HepG2 (cell line): ENCODE data around the gene ZDHHC7. TPM values are rescaled to one million over a fixed set of nuclear protein-coding genes. Genes with fewer than 3 reads are reported as not detected.

ENCODE experiments used
- CCDC6 ChIP-seq: sonication (generic); formaldehyde crosslinking; IDR thresholded peaks from 2 replicates; pipeline ENCODE4 v1.8.1; 2022; ENCODE audit warnings: mild to moderate bottlenecking, missing genetic modification reagents, moderate library complexity
- ELF3 ChIP-seq: IDR thresholded peaks from 2 replicates; pipeline ENCODE4 v1.6.1; 2016; ENCODE audit warnings: missing genetic modification reagents, missing compliant biosample characterization
- FIP1L1 ChIP-seq: fragments of 200-400 bp; formaldehyde crosslinking; IDR thresholded peaks from 2 replicates; pipeline ENCODE4 v1.6.1; 2018; ENCODE audit warnings: low read depth, mild to moderate bottlenecking, low read length, moderate library complexity, borderline replicate concordance; ENCODE audit not compliant: insufficient read depth
- FOXO1 ChIP-seq: sonication (generic); formaldehyde crosslinking; IDR thresholded peaks from 2 replicates; pipeline ENCODE4 v1.4.0; 2020; ENCODE audit warnings: missing genetic modification reagents
- HIVEP1 ChIP-seq: sonication (generic); formaldehyde crosslinking; IDR thresholded peaks from 2 replicates; pipeline ENCODE4 v1.4.0; 2020; ENCODE audit warnings: mild to moderate bottlenecking, missing genetic modification reagents
- HOXA5 ChIP-seq: sonication (generic); formaldehyde crosslinking; IDR thresholded peaks from 2 replicates; pipeline ENCODE4 v1.4.0; 2020; ENCODE audit warnings: missing genetic modification reagents
- KDM2A ChIP-seq: sonication (generic); formaldehyde crosslinking; IDR thresholded peaks from 2 replicates; pipeline ENCODE4 v1.4.0; 2020; ENCODE audit warnings: low read depth, missing genetic modification reagents, borderline replicate concordance
- KDM6A ChIP-seq: IDR thresholded peaks from 2 replicates; pipeline ENCODE4 v1.6.1; 2016; ENCODE audit warnings: low read depth
- NRL ChIP-seq: sonication (generic); formaldehyde crosslinking; IDR thresholded peaks from 2 replicates; pipeline ENCODE4 v1.5.0; 2020; ENCODE audit warnings: missing genetic modification reagents, mild to moderate bottlenecking, moderate library complexity, borderline replicate concordance
- PAWR ChIP-seq: sonication (generic); formaldehyde crosslinking; IDR thresholded peaks from 2 replicates; pipeline ENCODE4 v1.4.0; 2020; ENCODE audit warnings: missing genetic modification reagents, mild to moderate bottlenecking, borderline replicate concordance
- PTBP1 ChIP-seq: fragments of 200-400 bp; formaldehyde crosslinking; IDR thresholded peaks from 2 replicates; pipeline ENCODE4 v1.6.1; 2018; ENCODE audit warnings: low read length, low read depth; ENCODE audit not compliant: poor library complexity, severe bottlenecking
- RFX5 ChIP-seq: IDR thresholded peaks from 2 replicates; pipeline ENCODE4 v1.6.1; 2011; ENCODE audit warnings: low read depth, low read length, improper control_type of control experiment
- SMC3 ChIP-seq: IDR thresholded peaks from 2 replicates; pipeline ENCODE4 v1.6.1; 2011; ENCODE audit warnings: low read length, improper control_type of control experiment
- SP5 ChIP-seq: IDR thresholded peaks from 2 replicates; pipeline ENCODE4 v1.6.1; 2016; ENCODE audit warnings: low read depth, borderline replicate concordance
- STAG1 ChIP-seq: sonication (generic); formaldehyde crosslinking; IDR thresholded peaks from 2 replicates; pipeline ENCODE4 v1.4.0; 2020; ENCODE audit warnings: missing genetic modification reagents
- TMF1 ChIP-seq: sonication (generic); formaldehyde crosslinking; IDR thresholded peaks from 2 replicates; pipeline ENCODE4 v1.8.1; 2022; ENCODE audit warnings: low read depth, missing genetic modification reagents
- ZNF143 ChIP-seq: sonication (generic); formaldehyde crosslinking; IDR thresholded peaks from 2 replicates; pipeline ENCODE4 v1.4.0; 2020; ENCODE audit warnings: missing genetic modification reagents
- ZNF30 ChIP-seq: sonication (generic); formaldehyde crosslinking; IDR thresholded peaks from 2 replicates; pipeline ENCODE4 v1.5.0; 2020; ENCODE audit warnings: mild to moderate bottlenecking, missing genetic modification reagents
- ZNF367 ChIP-seq: sonication (generic); formaldehyde crosslinking; IDR thresholded peaks from 2 replicates; pipeline ENCODE4 v1.4.0; 2020; ENCODE audit warnings: missing genetic modification reagents, borderline replicate concordance
- ZSCAN22 ChIP-seq: sonication (generic); formaldehyde crosslinking; IDR thresholded peaks from 2 replicates; pipeline ENCODE4 v1.4.0; 2020; ENCODE audit warnings: mild to moderate bottlenecking, missing genetic modification reagents
- polyA plus RNA-seq, 8 experiments: library from polyadenylated mRNA; depleted of rRNA in 3 of 8; stranded (reverse) in 7 of 8; unstranded in 1 of 8; fragments of >200 nt; fragmentation: Illumina TruSeq in 4 of 8; extraction: Trizol in 4 of 8; gene quantifications; 2 replicates each; pipeline versions ENCODE4 v1.2.1 to v1.2.3, GENCODE V29; 2011 to 2016; ENCODE audit warnings: low read depth in 4 of 8, missing spikeins in 1 of 8, mixed read lengths in 1 of 8; ENCODE audit not compliant: insufficient read depth in 1 of 8
- total RNA-seq, 5 experiments: library from RNA; depleted of rRNA; stranded (reverse); fragments of >200 nt; fragmentation: Illumina TruSeq; extraction: Trizol; gene quantifications; 2 replicates each; pipeline ENCODE4 v1.2.3, GENCODE V29; 2016; ENCODE audit warnings: low read depth in 1 of 5
- TF ChIP-seq, protein P1 (sequence below): IDR thresholded peaks from 2 replicates; pipeline ENCODE4 v1.6.1; 2016; ENCODE audit warnings: mild to moderate bottlenecking
- TF ChIP-seq, protein P2 (sequence below): sonication (generic); formaldehyde crosslinking; IDR thresholded peaks from 2 replicates; pipeline ENCODE4 v1.4.0; 2020; ENCODE audit warnings: missing genetic modification reagents
- TF ChIP-seq, protein P3 (sequence below): sonication (generic); formaldehyde crosslinking; IDR thresholded peaks from 2 replicates; pipeline ENCODE4 v1.5.1; 2020; ENCODE audit warnings: mild to moderate bottlenecking, missing genetic modification reagents, moderate library complexity

The ZDHHC7 gene
- total and polyA plus RNA-seq, 2 of the 13 experiments (the other 11 are each of a cell fraction or from before 2014, with no cell fraction given): 46.8 to 67.6 TPM

DNA sequence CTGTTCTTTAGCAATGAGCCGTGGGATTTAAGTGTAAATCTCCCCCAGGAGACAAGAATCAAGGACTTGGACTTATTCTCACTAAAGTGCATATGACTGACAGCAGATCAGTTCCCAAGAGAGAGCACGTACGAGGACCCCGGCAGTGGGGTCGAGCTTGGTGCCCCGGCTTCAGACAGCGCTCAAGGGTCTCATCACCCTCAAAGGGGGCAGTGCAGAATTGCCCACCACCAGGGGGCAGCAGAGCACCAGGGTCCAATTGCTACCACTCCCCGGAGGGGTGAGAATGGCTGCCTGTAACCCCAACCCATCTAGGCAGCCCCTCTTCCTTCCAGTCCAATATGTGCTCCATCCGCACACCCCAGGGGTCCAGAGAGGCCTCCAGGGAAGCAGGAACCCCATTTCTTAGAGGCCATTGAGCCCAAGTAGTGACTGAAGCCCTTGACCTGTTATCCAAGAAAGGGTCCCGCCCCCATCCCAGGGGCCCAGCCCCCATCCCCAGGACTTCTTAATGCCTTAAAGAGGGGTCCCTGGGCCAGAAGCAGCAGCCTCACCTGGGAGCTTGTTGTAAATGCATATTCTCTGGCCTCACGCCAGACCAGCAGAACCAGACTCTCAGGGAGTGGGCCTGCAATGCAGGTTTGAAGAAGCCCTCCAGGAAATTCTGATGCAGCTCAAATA, 86.1 kb downstream of the ZDHHC7 start (continued):
- 0 out of 2 replicates have a peak, but pooled peaks have one; percentile 13 for TF ChIP-seq HIVEP1 (CRISPR knock-in tag)
- peak; percentile 87 for TF ChIP-seq SMC3
- TF ChIP-seq FIP1L1: no peak
- peak; percentile 38; the same call in 1 of the 2 replicates for TF ChIP-seq CCDC6
- TF ChIP-seq, protein P1, sequence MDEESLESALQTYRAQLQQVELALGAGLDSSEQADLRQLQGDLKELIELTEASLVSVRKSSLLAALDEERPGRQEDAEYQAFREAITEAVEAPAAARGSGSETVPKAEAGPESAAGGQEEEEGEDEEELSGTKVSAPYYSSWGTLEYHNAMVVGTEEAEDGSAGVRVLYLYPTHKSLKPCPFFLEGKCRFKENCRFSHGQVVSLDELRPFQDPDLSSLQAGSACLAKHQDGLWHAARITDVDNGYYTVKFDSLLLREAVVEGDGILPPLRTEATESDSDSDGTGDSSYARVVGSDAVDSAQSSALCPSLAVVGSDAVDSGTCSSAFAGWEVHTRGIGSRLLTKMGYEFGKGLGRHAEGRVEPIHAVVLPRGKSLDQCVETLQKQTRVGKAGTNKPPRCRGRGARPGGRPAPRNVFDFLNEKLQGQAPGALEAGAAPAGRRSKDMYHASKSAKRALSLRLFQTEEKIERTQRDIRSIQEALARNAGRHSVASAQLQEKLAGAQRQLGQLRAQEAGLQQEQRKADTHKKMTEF (CRISPR knock-in tag): 0 out of 2 replicates have a peak, but pooled peaks have one; percentile 28
- TF ChIP-seq FOXO1 (CRISPR knock-in tag): no peak
- TF ChIP-seq SP5 (CRISPR knock-in tag): 0 out of 2 replicates have a peak, but pooled peaks have one; percentile 2
- TF ChIP-seq ZNF30 (CRISPR knock-in tag): no peak; the same call in 1 of the 2 replicates
- no peak for TF ChIP-seq ZNF367 (CRISPR knock-in tag)
- TF ChIP-seq ZSCAN22 (CRISPR knock-in tag): no peak
- TF ChIP-seq KDM2A (CRISPR knock-in tag): peak; percentile 28; the same call in 1 of the 2 replicates
- no peak for TF ChIP-seq PAWR (CRISPR knock-in tag)
- no peak for TF ChIP-seq HOXA5 (CRISPR knock-in tag)
- TF ChIP-seq, protein P2, sequence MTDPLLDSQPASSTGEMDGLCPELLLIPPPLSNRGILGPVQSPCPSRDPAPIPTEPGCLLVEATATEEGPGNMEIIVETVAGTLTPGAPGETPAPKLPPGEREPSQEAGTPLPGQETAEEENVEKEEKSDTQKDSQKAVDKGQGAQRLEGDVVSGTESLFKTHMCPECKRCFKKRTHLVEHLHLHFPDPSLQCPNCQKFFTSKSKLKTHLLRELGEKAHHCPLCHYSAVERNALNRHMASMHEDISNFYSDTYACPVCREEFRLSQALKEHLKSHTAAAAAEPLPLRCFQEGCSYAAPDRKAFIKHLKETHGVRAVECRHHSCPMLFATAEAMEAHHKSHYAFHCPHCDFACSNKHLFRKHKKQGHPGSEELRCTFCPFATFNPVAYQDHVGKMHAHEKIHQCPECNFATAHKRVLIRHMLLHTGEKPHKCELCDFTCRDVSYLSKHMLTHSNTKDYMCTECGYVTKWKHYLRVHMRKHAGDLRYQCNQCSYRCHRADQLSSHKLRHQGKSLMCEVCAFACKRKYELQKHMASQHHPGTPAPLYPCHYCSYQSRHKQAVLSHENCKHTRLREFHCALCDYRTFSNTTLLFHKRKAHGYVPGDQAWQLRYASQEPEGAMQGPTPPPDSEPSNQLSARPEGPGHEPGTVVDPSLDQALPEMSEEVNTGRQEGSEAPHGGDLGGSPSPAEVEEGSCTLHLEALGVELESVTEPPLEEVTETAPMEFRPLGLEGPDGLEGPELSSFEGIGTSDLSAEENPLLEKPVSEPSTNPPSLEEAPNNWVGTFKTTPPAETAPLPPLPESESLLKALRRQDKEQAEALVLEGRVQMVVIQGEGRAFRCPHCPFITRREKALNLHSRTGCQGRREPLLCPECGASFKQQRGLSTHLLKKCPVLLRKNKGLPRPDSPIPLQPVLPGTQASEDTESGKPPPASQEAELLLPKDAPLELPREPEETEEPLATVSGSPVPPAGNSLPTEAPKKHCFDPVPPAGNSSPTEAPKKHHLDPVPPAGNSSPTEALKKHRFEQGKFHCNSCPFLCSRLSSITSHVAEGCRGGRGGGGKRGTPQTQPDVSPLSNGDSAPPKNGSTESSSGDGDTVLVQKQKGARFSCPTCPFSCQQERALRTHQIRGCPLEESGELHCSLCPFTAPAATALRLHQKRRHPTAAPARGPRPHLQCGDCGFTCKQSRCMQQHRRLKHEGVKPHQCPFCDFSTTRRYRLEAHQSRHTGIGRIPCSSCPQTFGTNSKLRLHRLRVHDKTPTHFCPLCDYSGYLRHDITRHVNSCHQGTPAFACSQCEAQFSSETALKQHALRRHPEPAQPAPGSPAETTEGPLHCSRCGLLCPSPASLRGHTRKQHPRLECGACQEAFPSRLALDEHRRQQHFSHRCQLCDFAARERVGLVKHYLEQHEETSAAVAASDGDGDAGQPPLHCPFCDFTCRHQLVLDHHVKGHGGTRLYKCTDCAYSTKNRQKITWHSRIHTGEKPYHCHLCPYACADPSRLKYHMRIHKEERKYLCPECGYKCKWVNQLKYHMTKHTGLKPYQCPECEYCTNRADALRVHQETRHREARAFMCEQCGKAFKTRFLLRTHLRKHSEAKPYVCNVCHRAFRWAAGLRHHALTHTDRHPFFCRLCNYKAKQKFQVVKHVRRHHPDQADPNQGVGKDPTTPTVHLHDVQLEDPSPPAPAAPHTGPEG (CRISPR knock-in tag): no peak
- no peak for TF ChIP-seq RFX5
- no peak for TF ChIP-seq PTBP1
- TF ChIP-seq ELF3 (CRISPR knock-in tag): no peak
- 0 out of 2 replicates have a peak, but pooled peaks have one; percentile 15 for TF ChIP-seq TMF1 (CRISPR knock-in tag)
- TF ChIP-seq KDM6A (CRISPR knock-in tag): no peak
- peak; percentile 96 for TF ChIP-seq STAG1 (CRISPR knock-in tag)
- TF ChIP-seq NRL (CRISPR knock-in tag): no peak
- TF ChIP-seq, protein P3, sequence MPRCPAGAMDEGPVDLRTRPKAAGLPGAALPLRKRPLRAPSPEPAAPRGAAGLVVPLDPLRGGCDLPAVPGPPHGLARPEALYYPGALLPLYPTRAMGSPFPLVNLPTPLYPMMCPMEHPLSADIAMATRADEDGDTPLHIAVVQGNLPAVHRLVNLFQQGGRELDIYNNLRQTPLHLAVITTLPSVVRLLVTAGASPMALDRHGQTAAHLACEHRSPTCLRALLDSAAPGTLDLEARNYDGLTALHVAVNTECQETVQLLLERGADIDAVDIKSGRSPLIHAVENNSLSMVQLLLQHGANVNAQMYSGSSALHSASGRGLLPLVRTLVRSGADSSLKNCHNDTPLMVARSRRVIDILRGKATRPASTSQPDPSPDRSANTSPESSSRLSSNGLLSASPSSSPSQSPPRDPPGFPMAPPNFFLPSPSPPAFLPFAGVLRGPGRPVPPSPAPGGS (CRISPR knock-in tag): no peak
- no peak for TF ChIP-seq ZNF143 (CRISPR knock-in tag)
